HG03135 (cell line): Measurements from ENCODE around the gene RALA.
"Not testable (repeated sequence)": the region's sequence is repeated elsewhere in the genome, so short reads cannot be mapped to it uniquely, and the experiment has no call there.

Experiments used
- ATAC-seq: cut with Tn5 transposase; IDR thresholded peaks from one replicate; pipeline ENCODE4 v1.9.1; 2021; ENCODE audit warnings: mild to moderate bottlenecking, moderate library complexity; ENCODE audit not compliant: unreplicated experiment

RALA gene

DNA sequence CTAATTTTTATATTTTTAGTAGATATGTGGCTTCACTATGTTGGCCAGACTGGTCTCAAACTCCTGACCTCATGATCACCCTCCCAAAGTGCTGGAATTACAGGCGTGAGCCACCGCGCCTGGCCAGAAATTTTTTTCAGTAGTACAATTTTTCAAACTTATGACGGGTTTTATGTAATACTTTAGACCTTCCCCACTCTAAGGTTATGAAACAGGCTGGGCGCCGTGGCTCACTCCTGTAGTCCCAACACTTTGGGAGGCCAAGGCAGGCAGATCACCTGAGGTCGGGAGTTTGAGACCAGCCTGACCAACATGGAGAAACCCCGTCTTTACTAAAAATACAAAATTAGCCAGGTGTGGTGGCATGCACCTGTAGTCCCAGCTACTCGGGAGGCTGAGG is 56.5 kb downstream of the RALA start:
- not testable (repeated sequence) for ATAC-seq

DNA sequence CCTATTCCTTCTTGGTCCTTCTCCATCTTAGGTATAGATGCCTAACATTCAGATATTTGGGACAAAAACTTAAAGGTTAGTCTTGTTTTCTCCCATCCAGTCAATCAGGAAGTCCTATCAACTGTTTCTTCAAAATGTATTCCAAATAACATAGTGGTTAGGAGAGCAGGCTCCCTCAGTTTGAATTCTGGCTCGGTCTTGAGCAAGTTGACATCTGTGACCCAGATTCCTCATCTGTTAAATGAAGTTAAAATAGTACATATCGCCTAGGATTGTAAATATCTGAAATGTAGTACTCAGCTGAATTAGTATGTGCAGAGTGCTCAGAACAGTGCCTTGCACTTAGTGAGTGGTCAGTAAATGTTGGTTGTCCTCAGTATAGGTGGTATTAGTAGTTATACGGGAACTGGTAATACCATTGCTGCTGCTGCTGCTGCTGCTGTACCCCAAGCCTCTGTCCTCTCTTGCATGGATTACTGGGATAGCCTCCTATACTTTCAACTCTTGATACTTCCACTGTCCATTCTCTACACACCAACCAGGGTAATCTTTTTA is 58.6 kb downstream of the RALA start:
- no peak for ATAC-seq

DNA sequence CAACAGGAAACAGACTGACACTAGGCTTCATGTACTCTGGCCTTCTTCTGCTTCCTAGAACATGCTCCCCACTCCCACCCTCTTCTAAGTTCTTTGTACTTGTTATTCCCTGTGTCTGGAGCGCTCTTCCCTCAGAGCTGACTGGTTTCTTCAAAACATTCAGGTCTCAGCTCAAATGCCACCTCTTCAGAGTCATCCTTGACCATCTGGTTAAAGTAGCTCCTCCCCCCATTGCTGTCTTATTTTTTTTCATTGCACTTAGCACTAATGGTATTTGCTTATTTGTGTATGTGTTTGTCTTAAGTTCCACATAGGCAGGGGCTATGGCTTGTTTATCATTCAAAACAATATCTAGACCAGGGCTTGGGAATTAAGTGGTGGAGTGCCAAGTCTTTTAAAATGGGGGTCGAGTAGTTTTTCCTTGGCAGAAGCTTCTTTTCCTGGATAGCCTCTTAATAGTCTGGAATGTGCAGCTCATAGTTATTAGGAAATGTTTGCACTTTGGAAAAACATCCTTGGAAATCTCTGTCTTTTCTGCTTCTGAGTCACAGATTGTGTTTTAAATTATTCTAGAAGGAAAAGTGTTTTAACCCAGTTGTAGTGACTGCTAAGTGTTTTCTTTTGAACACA is 60.0 kb downstream of the RALA start:
- ATAC-seq: no peak

DNA sequence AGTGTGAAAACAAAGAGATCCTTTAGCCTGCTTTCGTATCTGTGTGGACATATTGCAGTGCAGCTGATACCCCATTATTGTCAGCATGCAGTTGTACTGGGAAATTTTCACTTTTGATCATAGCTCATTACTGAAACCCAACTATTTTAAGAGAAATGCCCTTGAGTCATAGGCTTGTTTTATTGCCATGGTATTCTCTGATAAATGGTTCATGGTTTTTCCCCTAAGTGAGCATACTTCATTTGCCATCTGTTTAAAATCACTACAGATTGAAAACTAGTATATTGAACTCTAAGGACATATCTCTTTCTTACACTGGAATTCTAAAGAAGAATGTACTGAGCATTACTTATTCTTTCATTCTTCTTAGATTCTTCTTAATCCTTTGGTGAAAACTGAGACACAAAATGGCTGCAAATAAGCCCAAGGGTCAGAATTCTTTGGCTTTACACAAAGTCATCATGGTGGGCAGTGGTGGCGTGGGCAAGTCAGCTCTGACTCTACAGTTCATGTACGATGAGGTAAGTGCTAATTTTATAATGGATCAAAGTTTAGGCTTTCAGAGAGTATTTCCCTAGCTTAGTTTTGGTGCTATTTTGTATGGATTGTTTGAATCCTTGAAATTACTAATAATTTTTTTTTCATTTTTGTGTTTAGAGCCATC is 63.0 kb downstream of the RALA start:
- ATAC-seq: peak; percentile 67

DNA sequence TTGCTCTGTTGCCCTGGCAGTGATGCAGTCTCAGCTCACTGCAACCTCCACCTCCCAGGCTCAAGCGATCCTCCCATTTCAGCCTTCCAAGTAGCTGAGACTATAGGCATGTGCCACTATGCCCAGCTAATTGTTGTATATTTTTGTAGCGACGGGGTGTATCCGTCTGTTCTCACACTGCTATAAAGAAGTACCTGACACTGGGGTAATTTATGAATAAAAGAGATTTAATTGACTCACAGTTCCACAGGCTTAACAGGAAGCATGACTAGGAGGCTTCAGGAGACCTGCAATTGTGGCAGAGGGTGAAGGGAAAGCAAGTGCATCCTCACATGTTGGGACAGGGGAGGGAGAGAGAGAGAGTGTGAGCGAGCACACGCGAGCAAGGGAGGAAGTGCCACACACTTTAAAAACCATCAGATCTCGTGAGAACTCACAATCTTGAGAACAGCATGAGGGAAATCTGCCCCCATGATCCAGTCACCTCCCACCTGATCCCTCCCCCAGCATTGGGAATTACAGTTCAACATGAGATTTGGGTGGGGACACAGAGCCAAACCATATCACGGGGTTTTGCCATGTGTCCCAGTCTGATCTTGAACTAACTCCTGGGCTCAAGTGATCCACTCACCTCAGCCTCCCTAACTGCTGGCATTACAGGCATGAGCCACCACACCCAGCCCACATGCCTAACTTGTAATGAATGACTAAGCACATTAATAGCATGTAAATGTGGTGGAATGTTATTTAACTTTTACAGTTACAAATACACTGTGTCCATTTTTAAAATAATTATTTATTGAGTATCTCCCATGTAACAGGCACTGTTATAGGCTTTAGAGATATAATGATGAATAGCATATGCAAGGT is 65.5 kb downstream of the RALA start:
- no peak for ATAC-seq

DNA sequence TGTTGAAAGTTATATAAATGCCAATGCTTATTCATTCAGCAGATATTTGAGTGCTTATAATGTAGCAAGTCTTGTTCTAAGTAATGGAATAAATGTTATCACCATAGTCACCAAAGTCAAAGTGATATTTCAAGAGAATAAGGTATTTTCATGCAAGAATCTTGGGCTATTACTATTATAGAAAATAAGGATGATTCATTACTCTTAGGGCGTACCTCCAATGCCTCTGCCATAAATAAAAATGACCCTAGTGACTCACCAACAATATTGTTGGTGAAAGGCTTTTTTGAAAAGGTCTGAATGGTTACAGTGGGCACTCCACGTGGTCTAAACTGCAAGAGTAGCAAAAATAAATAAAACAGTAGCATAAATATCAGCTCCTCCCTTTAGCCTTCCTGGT is 68.4 kb downstream of the RALA start:
- ATAC-seq: no peak

DNA sequence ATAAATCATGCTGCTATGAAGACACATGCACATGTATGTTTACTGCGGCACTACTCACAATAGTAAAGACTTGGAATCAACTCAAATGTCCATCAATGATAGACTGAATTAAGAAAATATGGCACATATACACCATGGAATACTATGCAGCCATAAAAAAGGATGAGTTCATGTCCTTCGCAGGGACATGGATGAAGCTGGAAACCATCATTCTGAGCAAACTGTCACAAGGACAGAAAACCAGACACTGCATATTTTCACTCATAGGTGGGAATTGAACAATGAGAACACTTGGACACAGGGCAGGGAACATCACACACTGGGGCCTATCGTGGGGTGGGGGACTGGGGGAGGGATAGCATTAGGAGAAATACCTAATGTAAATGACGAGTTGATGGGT is 69.7 kb downstream of the RALA start:
- not testable (repeated sequence) for ATAC-seq

DNA sequence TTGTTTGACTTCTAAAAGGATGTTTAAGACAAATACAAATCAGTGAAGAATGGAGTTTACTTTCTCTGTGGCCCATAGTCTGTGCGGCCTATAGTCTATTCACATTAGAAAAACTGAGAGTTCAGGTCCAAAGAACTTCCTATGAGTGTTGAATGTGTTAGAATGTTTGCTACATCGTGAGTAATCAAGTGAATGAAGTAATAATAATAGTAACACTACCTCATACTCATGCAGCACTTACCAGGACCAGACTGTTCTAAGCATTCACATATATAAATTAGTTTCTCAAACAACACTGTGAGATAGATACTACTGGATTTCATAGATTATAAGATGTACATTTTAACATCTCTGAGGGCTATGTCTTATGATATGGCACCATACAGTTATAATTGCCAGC is 70.4 kb downstream of the RALA start:
- ATAC-seq: no peak

DNA sequence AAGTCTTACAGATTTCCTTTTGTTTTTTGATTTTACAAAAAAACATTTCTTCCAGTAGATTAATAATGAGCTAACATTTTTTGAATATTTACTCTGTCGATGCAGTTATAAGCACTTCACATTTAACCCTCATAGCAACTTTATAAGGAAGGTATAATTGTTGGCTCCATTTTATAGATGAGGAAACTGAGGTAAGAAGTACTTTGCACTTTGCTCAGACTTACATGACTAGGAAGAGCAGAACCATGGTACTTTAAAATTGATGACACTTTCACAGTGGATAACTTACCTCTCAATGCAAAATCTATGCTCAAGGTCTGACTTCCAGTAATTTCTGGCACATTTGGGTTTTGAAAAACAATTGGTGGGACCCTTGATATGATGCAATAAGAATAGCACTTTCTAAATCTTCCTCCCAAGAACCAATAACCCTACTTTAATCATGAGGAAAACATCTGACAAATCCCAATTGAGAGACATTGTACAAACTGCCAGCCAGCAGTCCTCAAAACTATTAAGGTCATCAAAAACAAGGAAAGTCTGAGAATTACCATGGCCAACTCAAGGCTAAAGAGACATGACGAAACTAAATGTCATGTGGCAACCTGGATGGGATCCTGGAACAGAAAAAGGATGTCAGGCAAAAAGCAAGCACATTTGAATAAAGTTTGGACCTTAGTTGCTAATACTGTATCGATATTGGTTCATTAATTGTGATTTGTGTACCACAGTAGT is 72.6 kb downstream of the RALA start:
- ATAC-seq: no peak

DNA sequence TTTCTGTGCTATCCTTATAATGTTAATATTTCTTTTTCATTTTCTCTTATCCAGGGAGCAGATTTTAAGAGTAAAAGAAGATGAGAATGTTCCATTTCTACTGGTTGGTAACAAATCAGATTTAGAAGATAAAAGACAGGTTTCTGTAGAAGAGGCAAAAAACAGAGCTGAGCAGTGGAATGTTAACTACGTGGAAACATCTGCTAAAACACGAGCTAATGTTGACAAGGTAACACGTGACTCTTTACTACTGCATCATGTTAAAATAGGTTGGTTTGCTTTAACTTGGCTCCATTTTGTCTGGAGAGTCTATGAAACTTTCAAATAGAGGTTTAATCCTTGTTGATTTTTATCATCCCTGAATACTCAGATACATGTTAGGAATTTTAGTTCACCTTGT is 73.3 kb downstream of the RALA start:
- no peak for ATAC-seq

DNA sequence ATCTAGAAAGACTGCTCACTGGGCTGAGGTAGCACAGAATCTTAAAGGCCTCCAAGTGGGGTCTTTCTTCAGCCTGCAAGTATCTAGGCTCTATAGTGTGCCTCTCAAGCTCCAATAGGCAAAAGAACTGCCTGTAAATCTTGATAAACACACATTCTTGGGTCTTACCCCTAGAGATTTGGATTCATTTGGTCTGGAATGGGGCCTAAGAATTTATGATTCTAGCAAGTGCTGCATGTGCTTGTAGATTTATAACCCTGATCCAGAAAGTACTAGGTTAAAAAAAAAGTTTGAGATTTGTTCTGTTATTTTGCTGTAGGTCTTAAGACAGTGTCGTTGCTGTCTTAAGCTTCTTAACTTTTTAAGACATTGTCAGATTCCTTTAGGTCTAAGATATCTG is 74.1 kb downstream of the RALA start:
- no peak for ATAC-seq

DNA sequence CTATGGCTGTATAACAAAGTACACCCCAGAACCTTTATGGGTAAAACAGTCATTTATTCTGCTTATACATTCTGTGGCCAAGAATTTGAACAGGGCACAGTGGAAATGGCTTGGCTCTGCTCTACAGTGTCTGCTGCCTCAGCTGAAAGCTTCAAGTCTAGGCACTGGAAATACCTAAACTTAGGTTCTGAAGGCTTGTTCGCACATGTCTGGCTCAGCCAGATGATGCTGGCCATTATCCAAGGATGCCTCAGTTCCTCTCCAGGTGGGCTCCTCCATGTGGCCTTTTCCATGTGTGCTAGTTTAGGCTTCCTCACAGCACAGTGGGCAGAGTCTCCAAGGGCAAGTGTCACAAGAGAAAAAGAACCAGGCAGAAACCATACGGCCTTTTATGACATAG is 76.8 kb downstream of the RALA start:
- ATAC-seq: no peak

DNA sequence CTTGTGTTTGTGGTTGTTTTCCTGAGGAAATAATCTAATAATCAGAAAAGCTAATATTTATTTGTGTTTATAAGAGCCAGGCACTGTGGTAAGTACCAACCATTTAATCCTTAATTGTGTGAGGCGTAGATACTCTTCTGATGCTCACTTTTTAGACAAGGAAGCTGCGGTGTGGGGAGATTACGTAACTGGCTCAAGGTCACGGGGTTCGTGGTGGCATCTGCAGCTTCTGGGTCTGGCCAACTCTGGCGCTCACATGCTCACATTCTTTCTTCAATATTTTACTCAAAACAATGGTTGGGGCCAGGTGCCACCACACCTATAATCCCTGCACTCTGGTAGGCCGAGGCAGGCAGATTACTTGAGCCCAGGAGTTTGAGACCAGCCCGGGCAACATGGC is 77.6 kb downstream of the RALA start:
- ATAC-seq: no peak

DNA sequence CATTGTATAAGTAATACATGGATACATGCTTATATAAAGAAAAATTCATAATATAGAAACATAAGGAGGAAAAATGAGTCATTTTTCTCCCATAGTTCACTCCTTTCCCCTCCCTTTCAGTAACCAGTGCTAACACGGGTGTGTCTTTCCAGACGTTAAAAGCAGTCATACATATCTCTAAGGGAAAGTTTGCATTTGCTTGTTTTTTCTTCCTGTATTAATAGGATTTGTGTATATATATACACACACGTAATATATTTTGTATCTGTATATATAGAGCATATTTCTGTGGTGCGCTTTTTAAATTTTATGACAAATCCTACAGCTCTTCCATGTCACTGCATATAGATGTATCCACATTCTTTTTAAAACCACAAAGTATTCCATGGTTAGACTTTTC is 78.8 kb downstream of the RALA start:
- ATAC-seq: no peak

DNA sequence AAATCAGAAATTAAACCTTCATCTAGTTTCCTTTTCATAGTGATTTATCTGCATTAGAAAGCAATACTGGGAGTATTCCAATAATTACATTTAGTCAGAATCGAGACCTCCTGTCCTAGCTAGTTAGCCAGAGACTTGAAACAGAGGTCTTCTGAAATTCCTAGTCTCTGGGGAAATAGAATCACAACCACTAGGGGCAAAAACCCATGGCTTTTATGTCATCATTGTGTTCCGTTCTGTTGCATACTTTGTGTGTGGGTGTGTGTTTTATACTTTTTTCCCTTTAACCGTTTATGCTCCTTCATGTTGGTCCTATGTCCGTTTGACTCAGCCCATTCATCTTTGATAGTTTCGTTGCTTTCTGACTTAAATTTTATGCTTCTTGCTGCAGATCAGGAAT is 79.8 kb downstream of the RALA start:
- ATAC-seq: no peak

DNA sequence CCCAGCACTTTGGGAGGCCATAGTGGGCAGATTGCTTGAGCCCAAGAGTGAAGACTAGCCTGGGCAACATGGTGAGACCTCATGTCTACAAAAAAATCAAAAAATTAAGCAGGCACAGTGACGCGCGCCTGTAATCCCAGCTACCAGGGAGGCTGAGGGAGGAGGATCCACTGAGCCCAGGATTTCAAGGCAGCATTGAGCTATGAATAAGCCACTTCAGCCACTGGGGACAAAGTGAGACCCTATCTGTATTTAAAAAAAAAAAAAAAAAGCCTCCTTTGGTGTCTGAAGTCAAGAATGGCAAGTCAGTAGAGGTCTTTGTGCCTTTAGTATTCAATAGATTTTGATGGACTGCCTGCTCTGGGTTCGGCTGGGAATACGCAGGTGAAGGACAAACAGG is 85.7 kb downstream of the RALA start:
- ATAC-seq: no peak

DNA sequence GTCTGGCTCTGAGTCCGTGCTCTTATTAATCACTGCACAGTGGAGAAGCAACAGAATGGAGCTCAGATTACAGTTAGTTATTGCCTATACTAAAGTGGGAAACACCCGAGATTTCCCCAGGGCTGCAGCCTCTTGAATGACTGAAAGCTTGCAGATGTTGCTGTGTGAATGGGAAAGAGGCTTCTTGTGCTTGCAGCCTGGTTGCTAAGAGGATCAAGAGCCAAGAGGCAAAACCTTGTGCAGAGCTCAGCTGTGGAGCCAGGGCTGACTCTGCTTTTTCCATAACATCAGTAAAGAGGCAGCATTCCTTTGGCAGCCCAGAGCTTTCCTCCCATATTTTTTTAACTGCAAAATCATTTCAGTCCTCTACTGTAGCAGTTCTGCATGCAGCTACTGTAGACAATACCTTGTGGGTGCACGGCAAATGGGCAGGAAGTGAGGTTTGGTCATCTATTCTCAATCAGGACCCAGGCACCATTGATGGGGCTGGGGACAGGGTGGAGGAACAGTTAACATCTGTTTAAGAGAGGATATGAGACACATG is 86.5 kb downstream of the RALA start:
- ATAC-seq: no peak

DNA sequence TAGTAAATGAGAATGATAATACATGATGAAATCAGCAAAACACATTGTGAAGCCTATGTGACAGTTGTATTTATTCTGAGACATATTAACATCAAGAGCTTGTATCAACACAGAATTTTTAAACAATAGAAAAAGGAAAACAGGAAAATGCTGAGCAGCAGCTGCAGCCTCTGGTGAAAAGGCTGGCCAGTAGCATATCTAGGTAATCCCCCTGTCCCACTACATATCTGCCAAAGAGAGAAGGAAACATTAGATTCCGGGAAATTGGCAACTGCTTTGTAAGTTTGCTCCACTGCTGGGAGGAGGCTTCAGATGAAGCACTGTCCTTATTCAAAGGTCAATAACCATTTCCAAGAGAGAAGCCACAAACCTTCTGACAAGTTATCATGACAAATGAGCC is 89.4 kb downstream of the RALA start:
- ATAC-seq: no peak

DNA sequence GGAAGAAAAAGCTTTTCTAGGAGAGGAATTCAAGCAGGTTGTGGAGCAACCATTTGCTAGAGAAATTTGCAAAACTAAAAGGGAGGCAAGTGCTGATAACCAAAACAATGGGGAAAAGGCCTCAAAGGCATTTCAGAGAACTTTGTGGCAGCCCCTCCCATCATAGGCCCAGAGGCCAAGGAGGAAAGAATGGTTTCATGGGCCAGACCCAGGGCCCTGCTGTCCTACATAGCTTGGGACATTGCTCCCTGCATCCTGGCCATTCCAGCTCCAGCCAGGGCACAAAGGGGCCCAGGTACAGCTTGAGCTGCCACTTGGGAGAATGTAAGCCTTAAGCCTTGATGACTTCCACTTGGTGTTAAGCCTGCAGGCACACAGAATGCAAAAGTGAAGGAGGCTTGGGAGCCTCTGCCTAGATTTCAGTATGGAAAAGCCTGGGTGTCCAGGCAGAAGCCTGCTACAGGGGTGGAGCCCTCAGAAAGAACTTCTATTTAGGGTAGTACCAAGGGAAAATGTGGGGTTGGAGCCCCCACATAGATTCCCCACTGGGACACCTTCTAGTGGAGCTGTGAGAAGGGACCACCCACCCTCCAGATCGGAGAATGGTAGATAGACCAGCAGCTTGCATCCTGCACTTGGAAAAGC is 91.2 kb downstream of the RALA start:
- ATAC-seq: no peak

DNA sequence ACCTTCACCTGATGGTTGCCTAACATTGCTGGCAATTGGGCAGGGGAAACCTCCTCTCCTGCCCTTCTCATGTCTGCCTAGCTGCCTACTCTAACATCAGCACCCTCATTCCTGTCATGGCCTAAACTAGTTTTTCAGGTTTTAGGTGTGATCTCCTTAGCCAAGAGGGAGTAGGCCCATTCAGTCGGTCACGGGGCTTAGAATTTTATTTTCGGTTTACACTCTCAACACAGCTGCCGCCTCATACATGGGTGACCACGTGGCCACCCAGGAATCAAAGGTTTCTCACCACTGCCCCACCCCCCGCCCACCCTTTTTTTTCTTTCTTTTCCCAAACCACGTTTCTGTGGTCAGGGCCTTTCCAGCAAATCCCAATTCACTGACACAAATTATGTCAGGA is 97.2 kb downstream of the RALA start:
- ATAC-seq: no peak
